IPS DF 4.7 (cell line): ENCODE results near the gene AUTS2.

Experiments used
- DNase-seq: peaks from one replicate; pipeline ENCODE4 v3.0.0-alpha.2; 2013; ENCODE audit warnings: low spot score; ENCODE audit errors: extremely low read depth

The AUTS2 gene

GRCh38 chr7:69963393-69963792, 365.1 kb downstream of the AUTS2 start:
- no peak for DNase-seq

DNA sequence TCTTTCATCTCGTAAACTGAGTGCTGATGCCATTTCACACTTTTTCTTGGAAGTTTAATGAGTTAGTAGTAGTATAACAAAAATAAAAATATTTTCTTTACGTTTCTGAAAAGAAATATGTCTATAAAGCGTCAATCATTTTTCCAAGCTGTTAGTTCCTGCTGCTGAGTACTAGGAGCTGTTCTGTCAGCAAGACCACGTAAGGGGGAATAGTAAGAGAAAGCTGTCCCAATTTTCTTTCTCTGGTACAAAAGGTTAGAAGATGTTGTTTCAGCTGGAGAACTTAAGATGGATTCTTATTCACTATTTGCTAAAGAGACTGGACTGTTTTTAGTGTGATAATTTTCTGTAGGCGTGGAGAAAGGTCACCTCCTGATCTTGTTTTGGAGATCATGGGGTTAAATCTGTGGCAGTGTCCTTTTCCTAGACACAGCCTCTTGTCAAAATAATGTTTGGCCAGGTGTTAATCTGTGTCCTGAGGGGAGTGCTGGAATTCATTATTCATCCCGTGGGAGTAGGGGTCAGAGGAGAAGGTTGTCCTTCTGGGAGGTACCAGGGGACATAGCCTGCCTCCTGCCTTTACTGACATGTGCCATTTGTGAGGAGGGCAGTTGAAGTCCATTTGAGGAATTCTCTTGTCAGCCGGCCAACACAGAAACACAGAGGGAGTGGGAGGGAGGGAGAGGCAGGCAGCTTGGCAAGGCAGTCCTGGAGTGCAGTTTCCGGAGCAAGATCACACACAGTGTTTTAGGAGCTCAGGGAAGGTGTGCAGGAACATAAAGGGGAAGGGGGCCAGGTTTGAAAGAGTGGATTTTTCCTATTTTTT, 368.7 kb downstream of the AUTS2 start:
- no peak for DNase-seq

DNA sequence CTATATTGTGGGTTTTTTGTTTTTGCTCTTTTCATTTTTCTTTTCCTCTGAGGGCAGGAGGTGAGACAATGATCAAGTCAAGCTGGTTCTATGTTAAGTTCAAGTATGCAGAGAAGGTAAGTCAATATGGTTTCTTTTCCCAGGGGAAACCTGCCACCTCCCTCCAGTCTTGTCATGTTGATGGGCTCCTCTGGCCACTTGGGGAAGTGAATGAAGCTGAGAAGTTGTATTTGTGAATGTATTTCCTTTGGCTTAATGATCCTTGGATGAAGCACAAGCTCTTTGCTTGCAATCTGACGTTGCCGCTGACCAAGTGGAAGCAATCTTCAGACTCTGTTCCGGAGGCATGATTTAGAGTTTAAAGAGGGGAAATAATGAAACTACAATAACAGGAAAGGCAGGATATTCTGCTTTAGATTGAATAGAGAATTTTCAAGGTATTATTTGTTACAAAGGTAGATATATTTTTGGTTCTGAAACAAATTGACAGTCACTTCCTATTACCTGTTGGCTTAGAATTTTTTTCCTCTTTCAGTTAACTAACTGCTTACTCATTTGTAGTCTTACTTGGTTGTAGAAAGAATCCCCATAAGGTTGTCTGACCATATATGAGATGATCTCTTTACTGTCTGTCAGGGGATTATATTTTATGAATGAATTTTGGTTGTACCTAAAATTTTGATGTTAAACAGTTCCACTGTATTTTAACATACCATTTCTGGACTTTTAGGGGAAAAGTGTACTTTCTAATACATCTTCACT, 369.6 kb downstream of the AUTS2 start:
- DNase-seq = peak; percentile 16

- DNase-seq = no peak
These were observed 370.8 kb downstream of the AUTS2 start for GRCh38 chr7:69968969-69969556.

GRCh38 chr7:69981646-69982045, 383.4 kb downstream of the AUTS2 start:
- no peak for DNase-seq

DNA sequence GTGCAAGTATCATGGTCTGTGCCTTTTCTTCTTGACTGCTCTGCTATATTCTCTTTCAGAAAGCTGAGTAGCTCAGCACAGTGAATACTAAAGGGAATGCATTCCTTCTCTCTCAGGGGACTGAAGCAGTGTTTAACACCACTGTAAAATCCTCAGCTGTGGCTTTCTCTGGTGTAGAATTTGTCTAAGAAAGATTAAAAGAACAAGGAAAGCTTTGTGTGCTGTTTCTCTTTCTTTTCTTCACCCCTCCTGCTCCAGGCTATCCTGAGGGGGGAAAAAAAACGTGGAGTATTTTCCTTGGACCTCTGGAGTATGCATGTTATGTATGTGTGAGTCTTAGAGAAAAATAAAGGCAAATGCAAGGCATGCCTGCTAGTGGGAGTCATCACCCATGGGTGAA, 383.9 kb downstream of the AUTS2 start:
- DNase-seq = no peak

- DNase-seq = no peak
These were observed 391.3 kb downstream of the AUTS2 start for GRCh38 chr7:69989551-69989950.

GRCh38 chr7:69992938-69993337, 394.7 kb downstream of the AUTS2 start:
- no peak for DNase-seq

DNA sequence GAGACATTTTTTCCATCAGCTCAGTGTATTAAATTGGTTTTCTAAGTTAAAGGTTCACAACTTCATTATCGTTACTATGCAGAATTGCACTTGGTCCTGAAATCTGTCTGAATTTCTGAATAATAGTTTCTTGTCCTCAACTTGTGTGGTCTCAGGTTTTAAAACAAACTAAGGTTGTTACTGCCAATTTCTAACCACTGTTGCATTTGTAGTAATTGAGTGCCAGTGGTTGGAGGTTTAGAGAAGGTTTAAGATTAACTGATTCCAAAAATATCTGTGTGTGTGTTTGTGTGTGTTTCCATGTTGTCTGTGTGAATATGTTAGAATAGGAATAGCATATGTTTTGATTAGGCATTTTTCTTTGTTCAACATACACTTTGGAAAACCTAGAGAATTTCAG, 395.9 kb downstream of the AUTS2 start:
- no peak for DNase-seq

GRCh38 chr7:69994886-69995542, 396.7 kb downstream of the AUTS2 start:
- DNase-seq = no peak

- DNase-seq = no peak
These were observed 397.8 kb downstream of the AUTS2 start for GRCh38 chr7:69996121-69996520.

- DNase-seq = no peak
These were observed 402.6 kb downstream of the AUTS2 start for GRCh38 chr7:70000737-70001348.

- no peak for DNase-seq
These were observed 407.2 kb downstream of the AUTS2 start for GRCh38 chr7:70005480-70005879.

- DNase-seq = no peak
These were observed 407.6 kb downstream of the AUTS2 start for GRCh38 chr7:70005891-70006260.

DNA sequence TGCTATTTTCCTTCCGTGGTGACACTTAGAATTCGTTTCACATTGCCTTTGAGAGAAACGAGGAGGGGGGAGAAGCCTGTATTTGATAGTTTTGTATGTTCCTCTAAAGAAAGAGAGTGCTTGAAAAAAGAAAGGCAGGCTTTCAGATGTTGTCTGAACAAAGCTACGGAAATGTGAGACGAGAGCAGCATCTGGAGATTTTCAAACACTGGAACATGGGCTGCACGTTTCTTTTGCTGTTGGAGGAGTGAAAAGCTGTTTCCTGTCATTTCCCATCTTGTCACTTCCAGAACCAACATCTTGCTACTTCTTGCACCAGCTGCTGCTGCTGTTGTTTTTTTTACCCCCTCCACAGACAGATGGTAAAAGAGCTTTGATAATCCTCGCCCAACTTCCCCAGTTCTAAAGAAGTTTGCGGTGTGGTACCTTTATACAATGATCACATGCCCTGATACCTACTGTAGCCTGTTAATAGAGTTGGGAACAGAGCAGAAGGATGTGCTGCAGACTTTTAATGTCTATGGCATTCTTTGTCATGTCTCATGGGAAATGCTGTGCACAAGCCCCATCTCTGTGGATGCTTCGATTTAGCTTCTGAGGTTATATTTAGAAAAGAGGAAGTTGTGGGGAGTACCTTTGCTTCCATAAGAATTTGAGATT, 408.1 kb downstream of the AUTS2 start:
- no peak for DNase-seq

GRCh38 chr7:70008466-70008865, 410.2 kb downstream of the AUTS2 start:
- no peak for DNase-seq

GRCh38 chr7:70014472-70015177, 416.4 kb downstream of the AUTS2 start:
- DNase-seq = no peak

DNA sequence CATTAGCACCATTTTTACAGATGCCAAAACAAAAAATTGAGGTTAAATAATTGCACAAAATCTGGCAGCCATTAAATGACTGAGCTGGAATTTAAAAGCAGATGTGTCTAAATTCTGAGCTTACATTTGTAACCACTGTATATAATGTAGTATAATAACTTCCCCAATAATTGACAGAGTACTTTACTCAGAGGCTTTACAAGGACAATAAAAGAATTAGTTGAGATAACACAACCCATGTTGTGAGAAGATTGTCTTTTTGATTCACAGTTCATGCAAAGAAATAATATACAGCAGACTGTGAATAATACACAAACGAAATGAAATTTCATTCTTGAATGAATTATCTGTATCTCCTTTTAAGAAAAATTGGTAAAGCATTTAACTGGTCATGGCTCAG, 417.1 kb downstream of the AUTS2 start:
- DNase-seq = no peak

GRCh38 chr7:70016044-70016770, 417.9 kb downstream of the AUTS2 start:
- DNase-seq = no peak

DNA sequence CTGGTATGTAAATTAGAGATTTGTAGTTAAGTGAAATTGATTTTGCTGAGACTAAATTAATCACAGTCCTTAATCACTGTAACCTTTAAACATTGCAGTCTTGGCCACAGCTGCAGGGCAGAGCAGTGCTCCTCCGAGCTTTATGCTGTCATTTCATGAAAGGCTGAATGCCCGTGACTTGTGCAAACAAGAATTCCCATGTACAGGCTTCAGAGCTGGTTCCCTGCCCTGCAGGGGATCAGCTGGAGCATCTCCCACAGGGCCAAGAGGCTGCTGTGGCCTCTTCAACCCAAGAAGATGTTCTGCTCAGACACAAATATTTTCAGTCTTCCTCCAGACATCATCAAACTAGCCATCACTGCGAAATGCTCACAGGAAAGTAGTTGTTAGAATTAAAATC, 419.1 kb downstream of the AUTS2 start:
- DNase-seq = no peak
